A673 (cell line): Measurements from ENCODE around the gene PCGF2. TPM values are rescaled to one million over a fixed set of nuclear protein-coding genes. Genes with fewer than 3 reads are reported as not detected.
"Not testable (repeated sequence)": the region's sequence is repeated elsewhere in the genome, so short reads cannot be mapped to it uniquely, and the experiment has no call there.

Source experiments
- BruUV-seq: library from RNA; stranded (reverse); fragments of 400-500 nt; replicated peaks from 2 replicates; lab custom pipeline; 2021; lab: Mats Ljungman, UMichigan
- CTCF ChIA-PET: fragments of 300-600 bp; sonication (Branson Sonifier 250); formaldehyde crosslinking; loops from one replicate; lab custom pipeline; 2022; ENCODE audit warnings: antibody characterized with exemption; lab: Charles Lee
- POLR2A ChIA-PET: fragments of 300-600 bp; sonication (Branson Sonifier 250); formaldehyde crosslinking; loops from one replicate; lab custom pipeline; 2022; ENCODE audit warnings: antibody characterized with exemption; ENCODE audit not compliant: low non-redundant PET; lab: Charles Lee
- DNase-seq: peaks from one replicate; pipeline ENCODE4 v3.0.0-alpha.2; 2015; ENCODE audit warnings: low spot score
- H3K27ac ChIP-seq: fragments of 200-600 bp; sonication (generic); 2 replicates; pipeline ENCODE4 v1.5.1; 2016; ENCODE audit warnings: mixed run types, low read depth, mild to moderate bottlenecking, mixed read lengths, antibody characterized with exemption, low read length; ENCODE audit not compliant: poor library complexity, severe bottlenecking
- H3K27me3 ChIP-seq: fragments of 200-600 bp; sonication (generic); replicated peaks from 2 replicates; pipeline ENCODE4 v1.6.1; 2017; ENCODE audit warnings: mixed run types, low read depth, mild to moderate bottlenecking, mixed read lengths, antibody characterized with exemption, low read length; ENCODE audit not compliant: insufficient read depth, poor library complexity
- H3K36me3 ChIP-seq: fragments of 200-600 bp; sonication (generic); 2 replicates; pipeline ENCODE4 v1.6.1; 2016; ENCODE audit warnings: mixed run types, mild to moderate bottlenecking, mixed read lengths, antibody characterized with exemption, low read length; ENCODE audit not compliant: insufficient read depth, poor library complexity, severe bottlenecking
- H3K4me1 ChIP-seq: fragments of 200-600 bp; sonication (generic); 2 replicates; pipeline ENCODE4 v1.6.1; 2017; ENCODE audit warnings: mixed run types, mild to moderate bottlenecking, mixed read lengths, antibody characterized with exemption, low read length; ENCODE audit not compliant: insufficient read depth, poor library complexity, severe bottlenecking
- H3K4me3 ChIP-seq: fragments of 200-600 bp; sonication (generic); 2 replicates; pipeline ENCODE4 v1.5.1; 2016; ENCODE audit warnings: low read depth, mixed run types, mild to moderate bottlenecking, mixed read lengths, low read length; ENCODE audit not compliant: poor library complexity, severe bottlenecking
- H3K9me3 ChIP-seq: fragments of 200-600 bp; sonication (generic); 2 replicates; pipeline ENCODE4 v1.6.1; 2016; ENCODE audit warnings: mixed run types, low read depth, mild to moderate bottlenecking, mixed read lengths, antibody characterized with exemption, low read length; ENCODE audit not compliant: poor library complexity, severe bottlenecking
- CTCF ChIP-seq: fragments of 300-800, 200-600 bp; sonication (generic); conservative IDR thresholded peaks from 2 replicates; pipeline ENCODE4 v1.5.1; 2017; ENCODE audit warnings: low read depth, mild to moderate bottlenecking, antibody characterized with exemption, low read length, moderate library complexity, mixed read lengths
- EZH2 ChIP-seq: fragments of 200-600 bp; sonication (generic); IDR thresholded peaks from 2 replicates; pipeline ENCODE4 v1.6.1; 2017; ENCODE audit warnings: borderline replicate concordance, low read depth, mild to moderate bottlenecking, mixed read lengths, antibody characterized with exemption, low read length; ENCODE audit not compliant: poor library complexity, severe bottlenecking
- intact Hi-C: fragments of 100-400 bp; cut with micrococcal nuclease; formaldehyde crosslinking; loops from one replicate; pipeline ENCODE4 v1.10.0; 2022; ENCODE audit not compliant: unreplicated experiment
- total RNA-seq: library from RNA; stranded (reverse); gene quantifications from 2 replicates; pipeline ENCODE4 v1.2.3, GENCODE V29; 2021

PCGF2 gene
- total RNA-seq, 1 experiment from 2014 or later: 34.4 TPM

- CTCF ChIA-PET: no interaction called here
- peaks cover 5% of the 10 kb centered on the region for H3K4me1 ChIP-seq
- H3K36me3 ChIP-seq: peaks cover 3% of the 10 kb centered on the region
- no peaks in the 10 kb centered on the region for H3K27me3 ChIP-seq
- TF ChIP-seq EZH2 (no peak), CTCF (no peak)
- no peak overlapping the region for H3K4me3 ChIP-seq
- no peak for DNase-seq
- no TSS peak for BruUV-seq
- H3K9me3 ChIP-seq: no peaks in the 10 kb centered on the region
- intact Hi-C loops: no loop called here
- H3K27ac ChIP-seq: no peak overlapping the region
- POLR2A ChIA-PET: no interaction called here
Observed at GRCh38 chr17:38789185-38789584, 41.0 kb upstream of the PCGF2 start.

- H3K4me1 ChIP-seq, BruUV-seq, H3K27me3 ChIP-seq, H3K36me3 ChIP-seq, CTCF ChIA-PET, H3K27ac ChIP-seq, DNase-seq, intact Hi-C loops, H3K9me3 ChIP-seq, POLR2A ChIA-PET, H3K4me3 ChIP-seq: not testable (repeated sequence)
Observed at GRCh38 chr17:38787999-38788398, 39.9 kb upstream of the PCGF2 start.

GRCh38 chr17:38786372-38786771 is 38.2 kb upstream of the PCGF2 start:
- TF ChIP-seq EZH2 (no peak), CTCF (no peak)
- no peak for DNase-seq
- POLR2A ChIA-PET: interaction anchor here (0.7 kb wide), 1 partner anchor 19 kb away, joined by 3 read pairs; no protein-coding TSS in a partner anchor
- Histone ChIP-seq H3K27me3 (no peaks in the 10 kb centered on the region), H3K4me3 (no peak overlapping the region), H3K4me1 (peaks cover 5% of the 10 kb centered on the region), H3K36me3 (peaks cover 12% of the 10 kb centered on the region), H3K27ac (no peak overlapping the region), H3K9me3 (no peaks in the 10 kb centered on the region)
- no TSS peak for BruUV-seq
- intact Hi-C loops: no loop called here
- CTCF ChIA-PET: no interaction called here

- no peak overlapping the region for H3K4me3 ChIP-seq
- DNase-seq: no peak
- no peaks in the 10 kb centered on the region for H3K4me1 ChIP-seq
- ChIA-PET POLR2A (no interaction called here), CTCF (no interaction called here)
- H3K27me3 ChIP-seq: no peaks in the 10 kb centered on the region
- peaks cover 14% of the 10 kb centered on the region for H3K36me3 ChIP-seq
- TF ChIP-seq EZH2: no peak
- TF ChIP-seq CTCF: no peak
- BruUV-seq: no TSS peak
- intact Hi-C loops: no loop called here
- no peaks in the 10 kb centered on the region for H3K9me3 ChIP-seq
- H3K27ac ChIP-seq: no peak overlapping the region
Observed at GRCh38 chr17:38783227-38783626, 35.1 kb upstream of the PCGF2 start.
